SKM-1 treated with dmso at 0.1 percent for 144 hours (cell line): ENCODE results near the gene ZNF487.

Source experiments
- DNase-seq: peaks from one replicate; lab custom pipeline; 2025; ENCODE audit not compliant: unreplicated experiment; lab: John Stamatoyannopoulos, UW

The ZNF487 gene

GRCh38 chr10:43482319-43483078 is 45.6 kb downstream of the ZNF487 start:
- no peak for DNase-seq

- no peak for DNase-seq
Observed at GRCh38 chr10:43491855-43492254, 54.9 kb downstream of the ZNF487 start.

GRCh38 chr10:43502931-43503330 is 66.0 kb downstream of the ZNF487 start:
- DNase-seq = no peak

- DNase-seq = no peak
Observed at GRCh38 chr10:43524434-43525247, 87.7 kb downstream of the ZNF487 start.
